Heart left ventricle (tissue), 16 donors: Measurements from ENCODE around the gene ITGA11. TPM values are rescaled to one million over a fixed set of nuclear protein-coding genes. Genes with fewer than 3 reads are reported as not detected.

Source experiments
- ATAC-seq, 4 donors: fragments of 200-7000 bp; cut with Tn5 transposase; one replicate each; pipeline ENCODE4 v1.9.1; 2020 to 2022; ENCODE audit warnings: moderate library complexity in 4 of 4, mild to moderate bottlenecking in 3 of 4, moderate number of reproducible peaks in 1 of 4
- DNase-seq, 5 donors: peaks; one replicate each; pipeline ENCODE4 v3.0.0-alpha.2; 2020
- H3K27ac ChIP-seq, 12 donors: fragments of 200-600 bp; sonication (generic) in 4 of 12; one replicate each; pipeline versions ENCODE4 v1.5.0 to v1.8.0; 2016 to 2022; ENCODE audit warnings: mild to moderate bottlenecking in 2 of 12
- H3K27me3 ChIP-seq, 9 donors: fragments of 200-600 bp; sonication (generic) in 2 of 9; one replicate each; pipeline versions ENCODE4 v1.5.1 to v1.8.0; 2016 to 2022; ENCODE audit warnings: mild to moderate bottlenecking in 3 of 9
- H3K36me3 ChIP-seq, 9 donors: fragments of 200-600 bp; sonication (generic) in 2 of 9; one replicate each; pipeline versions ENCODE4 v1.5.0 to v1.8.0; 2018 to 2022; ENCODE audit warnings: mild to moderate bottlenecking in 2 of 9
- H3K4me1 ChIP-seq, 12 donors: fragments of 200-600 bp; sonication (generic) in 4 of 12; one replicate each; pipeline versions ENCODE4 v1.5.0 to v1.8.0; 2016 to 2022; ENCODE audit warnings: mild to moderate bottlenecking in 3 of 12
- H3K4me3 ChIP-seq, 12 donors: fragments of 200-600 bp; sonication (generic) in 4 of 12; one replicate each; pipeline versions ENCODE4 v1.5.0 to v1.8.0; 2017 to 2022; ENCODE audit warnings: mild to moderate bottlenecking in 9 of 12, moderate library complexity in 4 of 12
- H3K9me3 ChIP-seq, 12 donors: fragments of 200-600 bp; sonication (generic) in 4 of 12; one replicate each; pipeline versions ENCODE4 v1.5.0 to v1.8.0; 2016 to 2022; ENCODE audit warnings: mild to moderate bottlenecking in 1 of 12
- CTCF ChIP-seq, 12 donors: fragments of 200-600 bp; sonication (generic) in 4 of 12; IDR thresholded peaks; one replicate each; pipeline versions ENCODE4 v1.5.0 to v1.8.0; 2018 to 2022; ENCODE audit warnings: antibody characterized with exemption in 12 of 12, mild to moderate bottlenecking in 5 of 12
- POLR2A ChIP-seq, 2 donors: fragments of 450-650 bp; IDR thresholded peaks; one replicate each; pipeline ENCODE4 v1.6.1; 2017; ENCODE audit warnings: antibody characterized with exemption in 2 of 2, mild to moderate bottlenecking in 2 of 2, moderate library complexity in 2 of 2
- WGBS, 4 donors: extraction: QIAGEN DNeasy Blood & Tissue Kit in 2 of 4; methylation state at CpG; one replicate each; pipeline versions ENCODE4 v1.1.5 to v1.1.7; 2013 to 2018; 5-methylcytosine and 5-hydroxymethylcytosine counted together
- intact Hi-C, 10 donors: fragments of 100-400 bp; cut with DNase I; formaldehyde crosslinking; loops; one replicate each; pipeline versions ENCODE4 v1.11.1 to v1.14.2; 2022
- polyA plus RNA-seq, 2 donors: library from polyadenylated mRNA; stranded (reverse); fragments of 200-250 nt; gene quantifications; one replicate each; pipeline ENCODE4 v1.2.3, GENCODE V29; 2013
- total RNA-seq, 9 donors: library from RNA; depleted of rRNA in 2 of 9; stranded (reverse); fragments of >200 nt in 2 of 9; fragmentation: NEBNext Ultra II Directional in 3 of 9; extraction: Animal tissue kit (Norgen Biotek cat#: 25700) in 3 of 9; gene quantifications; one replicate each; pipeline versions ENCODE4 v1.1.0 to v1.2.4, GENCODE V29; 2016 to 2023
- donor health status: ischemic (EF 13 %, LVEDD 7.1; RV severe dilation, severe dysfunction).
- donor health status: healthy with polysubstance abuse.
- donor health status: DM: no; HTN: yes; CAD: no.
- donor health status: DM: no; HTN: no; CAD: no.
- donor health status: ischemic (EF 25% LVEDD 6.9; RV normal size, moderate dysfunction).
- donor health status: ischemic (EF 25% LVEDD 5.7; RV mildly dilated, moderate dysfunction).
- donor health status: healthy.
- donor health status: DM: yes; HTN: yes; CAD: no.
- donor health status: ischemic (EF 35%, LVEDD 5.7; RV mildly dilated, moderate dysfunction).
- donor health status: nonischemic (EF 11% LVEDD 7.7; RV severe dilation, severe dysfunction).
- donor health status: DM: yes; HTN: yes; CAD: no.
- donor health status: PGD.
- donor health status: ischemic (EF 29% LVEDD 5.4; RV normal size, mild dysfunction).
- donor health status: nonischemic (EF 23%, LVEDD 6.1; RV moderate dilation, normal function).

Gene ITGA11
- total and polyA plus RNA-seq, 11 donors: 2.1 to 35.5 (median 12.1) TPM

GRCh38 chr15:68430471-68431036 is 1.4 kb downstream of the ITGA11 start:
- WGBS, 4 donors: 59 to 82% (median 72%) methylated on average over 10 to 12 of the region's 12 CpGs
- DNase-seq (peak in 1 of 5 donors; percentile 1), ATAC-seq (no peak)
- no peaks in the 10 kb centered on the region for H3K9me3 ChIP-seq
- peak overlapping the region; percentile 39 to 67 (median 58) for H3K4me3 ChIP-seq
- peak overlapping the region in 7 of 12 donors; percentile 30 to 72 (median 55) for H3K27ac ChIP-seq
- peaks cover 0 to 20% (median 13%) of the 10 kb centered on the region in 12 donors for H3K4me1 ChIP-seq
- TF ChIP-seq POLR2A (IDR thresholded peaks at IDR 0.05): no peak
- TF ChIP-seq CTCF (IDR thresholded peaks at IDR 0.05): peak in 1 of 12 donors; percentile 23
- intact Hi-C loops: loop anchor here in 1 of 10 donors (10.0 kb wide), 1 partner anchor 84 kb away; no protein-coding TSS in a partner anchor
- no peaks in the 10 kb centered on the region for H3K36me3 ChIP-seq
- peaks cover 5 to 47% (median 22%) of the 10 kb centered on the region in 9 donors for H3K27me3 ChIP-seq

- peaks cover 0 to 24% (median 13%) of the 10 kb centered on the region in 12 donors for H3K4me1 ChIP-seq
- H3K36me3 ChIP-seq: no peaks in the 10 kb centered on the region
- peak overlapping the region in 3 of 12 donors; percentile 62 to 67 (median 63) for H3K4me3 ChIP-seq
- intact Hi-C loops: loop anchor here in 1 of 10 donors (10.0 kb wide), 1 partner anchor 85 kb away; no protein-coding TSS in a partner anchor
- ATAC-seq (no peak), DNase-seq (peak in 1 of 5 donors; percentile 1)
- H3K27me3 ChIP-seq: peaks cover 5 to 47% (median 22%) of the 10 kb centered on the region in 9 donors
- WGBS, 4 donors: 94 to 98% (median 95%) methylated on average over 5 of the region's 5 CpGs
- H3K27ac ChIP-seq: no peak overlapping the region
- TF ChIP-seq CTCF (IDR thresholded peaks at IDR 0.05) (no peak), POLR2A (IDR thresholded peaks at IDR 0.05) (no peak)
- H3K9me3 ChIP-seq: no peaks in the 10 kb centered on the region
Observed at GRCh38 chr15:68429691-68430470, 2.1 kb downstream of the ITGA11 start.

GRCh38 chr15:68428431-68428940 is 3.5 kb downstream of the ITGA11 start:
- Histone ChIP-seq H3K36me3 (no peaks in the 10 kb centered on the region), H3K4me3 (no peak overlapping the region), H3K27ac (no peak overlapping the region), H3K9me3 (no peaks in the 10 kb centered on the region), H3K27me3 (peaks cover 5 to 41% (median 18%) of the 10 kb centered on the region in 9 donors), H3K4me1 (peaks cover 0 to 26% (median 13%) of the 10 kb centered on the region in 12 donors)
- intact Hi-C loops: no loop called here
- ATAC-seq (no peak), DNase-seq (no peak)
- WGBS, 4 donors: 81 to 100% (median 96%) methylated on average over 2 of the region's 2 CpGs
- TF ChIP-seq CTCF (IDR thresholded peaks at IDR 0.05): no peak
- TF ChIP-seq POLR2A (IDR thresholded peaks at IDR 0.05): no peak

- intact Hi-C loops: no loop called here
- 94 to 100% (median 99%) methylated on average over 1 of the region's 1 CpG for WGBS, 4 donors
- Histone ChIP-seq H3K27ac (no peak overlapping the region), H3K4me3 (no peak overlapping the region), H3K9me3 (no peaks in the 10 kb centered on the region), H3K4me1 (peaks cover 0 to 26% (median 13%) of the 10 kb centered on the region in 12 donors), H3K36me3 (no peaks in the 10 kb centered on the region), H3K27me3 (peaks cover 5 to 38% (median 16%) of the 10 kb centered on the region in 9 donors)
- no peak for TF ChIP-seq POLR2A (IDR thresholded peaks at IDR 0.05)
- no peak for TF ChIP-seq CTCF (IDR thresholded peaks at IDR 0.05)
- DNase-seq (no peak), ATAC-seq (no peak)
Observed at GRCh38 chr15:68427963-68428362, 4.0 kb downstream of the ITGA11 start.
